GM12864 (cell line): Measurements from ENCODE around the gene LBR.
"Not testable (repeated sequence)": the region's sequence is repeated elsewhere in the genome, so short reads cannot be mapped to it uniquely, and the experiment has no call there.

Experiments
- DNase-seq: peaks from one replicate; pipeline ENCODE4 v3.0.0-alpha.2; 2011; ENCODE audit warnings: low read depth
- H3K4me3 ChIP-seq: 2 replicates; pipeline ENCODE4 v1.5.1; 2011; ENCODE audit warnings: mild to moderate bottlenecking, low read depth, low read length, control low read depth
- CTCF ChIP-seq: IDR thresholded peaks from 2 replicates; pipeline ENCODE4 v1.5.1; 2011; ENCODE audit warnings: low read depth, mild to moderate bottlenecking, moderate library complexity, low read length, control low read depth, inconsistent platforms; ENCODE audit errors: missing control alignments

LBR gene

GRCh38 chr1:225407755-225408154 lies 20.1 kb downstream of the LBR start:
- DNase-seq = no peak
- no peak for TF ChIP-seq CTCF
- no peak overlapping the region for H3K4me3 ChIP-seq

- H3K4me3 ChIP-seq = no peak overlapping the region
- no peak for DNase-seq
- no peak for TF ChIP-seq CTCF
Observed at GRCh38 chr1:225406976-225407725, 20.7 kb downstream of the LBR start.

- no peak for TF ChIP-seq CTCF
- H3K4me3 ChIP-seq = no peak overlapping the region
- no peak for DNase-seq
Observed at GRCh38 chr1:225400968-225401367, 26.9 kb downstream of the LBR start.

GRCh38 chr1:225396357-225396756 lies 31.5 kb downstream of the LBR start:
- DNase-seq = no peak
- H3K4me3 ChIP-seq = no peak overlapping the region
- no peak for TF ChIP-seq CTCF

GRCh38 chr1:225389843-225390242 lies 38.0 kb downstream of the LBR start:
- H3K4me3 ChIP-seq = no peak overlapping the region
- no peak for TF ChIP-seq CTCF
- DNase-seq = no peak

- no peak overlapping the region for H3K4me3 ChIP-seq
- TF ChIP-seq CTCF = no peak
- DNase-seq = no peak
Observed at GRCh38 chr1:225388372-225388771, 39.5 kb downstream of the LBR start.

GRCh38 chr1:225386860-225387259 lies 41.0 kb downstream of the LBR start:
- H3K4me3 ChIP-seq, DNase-seq: not testable (repeated sequence)

GRCh38 chr1:225380691-225381090 lies 47.1 kb downstream of the LBR start:
- H3K4me3 ChIP-seq = no peak overlapping the region
- DNase-seq = no peak
- no peak for TF ChIP-seq CTCF
